Right cardiac atrium (tissue), 5 donors: ENCODE data around the gene CXXC1. TPM values are rescaled to one million over a fixed set of nuclear protein-coding genes. Genes with fewer than 3 reads are reported as not detected.

ENCODE experiments used
- polyA plus RNA-seq: library from polyadenylated mRNA; stranded (reverse); fragments of 200-250 nt; gene quantifications from one replicate; pipeline ENCODE4 v1.2.3, GENCODE V29; 2013
- total RNA-seq, 4 donors: library from RNA; stranded (reverse); fragmentation: NEBNext Ultra II Directional; extraction: Animal tissue kit (Norgen Biotek cat#: 25700); gene quantifications; one replicate each; pipeline ENCODE4 v1.2.1, GENCODE V29; 2021
- donor health status: healthy with polysubstance abuse.
- donor health status: DM: no; HTN: yes; CAD: no.
- donor health status: DM: no; HTN: no; CAD: no.
- donor health status: DM: no; HTN: yes; CAD: no; lungs with severe emphysema.
- donor health status: DM: yes; HTN: yes; CAD: no.

CXXC1 gene
- total and polyA plus RNA-seq, 5 donors = 31.9 to 52.3 (median 37.3) TPM

Other genes starting within 250 kb of the CXXC1 start
- 1 to 10 TPM; 1.4 to 3.2 (median 2.4) TPM for gene MYO5B, start 92.5 kb downstream of the CXXC1 start, total RNA-seq
- gene MYO5B, start 92.5 kb downstream of the CXXC1 start, polyA plus RNA-seq = 4.5 TPM
- gene CFAP53, start 21.2 kb downstream of the CXXC1 start, total RNA-seq = under 1 TPM; 0.23 to 0.56 (median 0.29) TPM
- gene CFAP53, start 21.2 kb downstream of the CXXC1 start, polyA plus RNA-seq = 0.34 TPM
- 10 to 100 TPM; 44.7 to 59.7 (median 55.9) TPM for gene MBD1, start 6.2 kb downstream of the CXXC1 start, total RNA-seq
- 30.3 TPM for gene MBD1, start 6.2 kb downstream of the CXXC1 start, polyA plus RNA-seq
- gene SKA1, start 87.4 kb upstream of the CXXC1 start, total RNA-seq = under 1 TPM; 0.11 to 0.49 (median 0.28) TPM
- 0.14 TPM for gene SKA1, start 87.4 kb upstream of the CXXC1 start, polyA plus RNA-seq